Measurements from ENCODE around the gene NPAS3.

The NPAS3 gene

GRCh38 chr14:33700052-33700451 is 761.4 kb downstream of the NPAS3 start:
- Histone ChIP-seq H3K27ac (ENCODE audit: low read length) (no peak overlapping the region), H4K20me1 (ENCODE audit: insufficient read depth, low read length) (no peaks in the 10 kb centered on the region), H3K9me3 (ENCODE audit: insufficient read depth, low read length) (0 out of 2 replicates have a peak, but pooled peaks cover 4% of the 10 kb centered on the region), H3K9ac (ENCODE audit: low read length) (no peak overlapping the region), H3K27me3 (ENCODE audit: low read depth, low read length) (peaks cover 61% of the 10 kb centered on the region), H3K4me3 (ENCODE audit: low read length) (no peak overlapping the region), H3K79me2 (ENCODE audit: low read length) (no peaks in the 10 kb centered on the region), H3K4me2 (ENCODE audit: low read length) (no peak overlapping the region), H2AFZ (ENCODE audit: low read depth, low read length) (no peak overlapping the region), H3K36me3 (replicated peaks; ENCODE audit: low read depth, low read length) (no peaks in the 10 kb centered on the region), H3K4me1 (ENCODE audit: low read length) (peaks cover 13% of the 10 kb centered on the region)
- TF ChIP-seq EZH2phosphoT487 (IDR thresholded peaks at IDR 0.05; ENCODE audit: low read depth) (no peak), CTCF (IDR thresholded peaks at IDR 0.05; ENCODE audit: low read depth, low read length) (no peak)

DNA sequence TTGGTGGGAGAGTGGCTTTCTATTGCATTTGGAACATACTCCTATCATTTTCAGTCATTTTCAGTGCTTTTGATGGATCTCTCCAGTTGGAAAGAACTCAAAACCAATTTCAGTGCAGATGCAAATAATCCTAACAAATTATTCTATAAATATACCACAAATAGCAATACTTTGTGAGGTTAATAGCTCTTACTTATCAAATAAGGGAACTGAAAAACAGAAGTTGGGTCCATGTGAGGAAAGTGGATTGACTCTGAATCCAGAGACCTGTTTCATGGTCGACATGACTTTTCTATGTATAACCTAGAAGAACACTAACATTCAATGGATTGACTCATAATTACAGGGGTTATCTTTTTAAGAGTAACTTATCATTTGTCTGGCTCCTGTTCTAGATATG is 763.6 kb downstream of the NPAS3 start:
- Histone ChIP-seq H2AFZ (ENCODE audit: low read depth, low read length) (no peak overlapping the region), H3K36me3 (replicated peaks; ENCODE audit: low read depth, low read length) (no peaks in the 10 kb centered on the region), H3K79me2 (ENCODE audit: low read length) (no peaks in the 10 kb centered on the region), H3K27ac (ENCODE audit: low read length) (no peak overlapping the region), H3K4me2 (ENCODE audit: low read length) (peak overlapping the region; percentile 30), H4K20me1 (ENCODE audit: insufficient read depth, low read length) (no peaks in the 10 kb centered on the region), H3K4me3 (ENCODE audit: low read length) (no peak overlapping the region), H3K9ac (ENCODE audit: low read length) (no peak overlapping the region), H3K9me3 (ENCODE audit: insufficient read depth, low read length) (0 out of 2 replicates have a peak, but pooled peaks cover 4% of the 10 kb centered on the region), H3K4me1 (ENCODE audit: low read length) (peaks cover 13% of the 10 kb centered on the region), H3K27me3 (ENCODE audit: low read depth, low read length) (peaks cover 65% of the 10 kb centered on the region)
- TF ChIP-seq CTCF (IDR thresholded peaks at IDR 0.05; ENCODE audit: low read depth, low read length) (no peak), EZH2phosphoT487 (IDR thresholded peaks at IDR 0.05; ENCODE audit: low read depth) (no peak)

GRCh38 chr14:33704481-33704880 is 765.8 kb downstream of the NPAS3 start:
- Histone ChIP-seq H3K4me1 (ENCODE audit: low read length) (peaks cover 13% of the 10 kb centered on the region), H3K9me3 (ENCODE audit: insufficient read depth, low read length) (0 out of 2 replicates have a peak, but pooled peaks cover 4% of the 10 kb centered on the region), H3K27me3 (ENCODE audit: low read depth, low read length) (peaks cover 59% of the 10 kb centered on the region), H3K9ac (ENCODE audit: low read length) (no peak overlapping the region), H3K79me2 (ENCODE audit: low read length) (no peaks in the 10 kb centered on the region), H2AFZ (ENCODE audit: low read depth, low read length) (no peak overlapping the region), H3K4me2 (ENCODE audit: low read length) (no peak overlapping the region), H3K36me3 (replicated peaks; ENCODE audit: low read depth, low read length) (no peaks in the 10 kb centered on the region), H3K4me3 (ENCODE audit: low read length) (no peak overlapping the region), H3K27ac (ENCODE audit: low read length) (no peak overlapping the region), H4K20me1 (ENCODE audit: insufficient read depth, low read length) (no peaks in the 10 kb centered on the region)
- TF ChIP-seq EZH2phosphoT487 (IDR thresholded peaks at IDR 0.05; ENCODE audit: low read depth), result no peak
- no peak for TF ChIP-seq CTCF (IDR thresholded peaks at IDR 0.05; ENCODE audit: low read depth, low read length)

DNA sequence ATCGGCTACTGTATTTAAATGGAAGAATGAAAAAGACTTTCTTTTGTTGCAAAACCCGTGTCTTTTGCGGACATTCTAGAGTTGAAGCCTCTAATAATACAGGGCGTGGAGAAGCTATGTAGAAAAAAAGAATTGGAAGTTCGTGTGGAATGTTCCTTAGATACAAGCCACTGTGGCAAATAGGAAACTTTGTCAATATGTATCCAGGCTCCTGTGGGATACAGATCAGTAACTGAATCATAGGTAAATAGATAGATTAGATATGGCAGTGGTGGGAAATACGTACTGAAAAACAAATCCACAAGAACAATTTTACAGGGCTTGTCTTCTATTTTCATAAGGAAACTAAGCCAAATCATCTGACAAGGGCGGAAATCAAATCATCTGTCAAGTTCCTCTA is 766.8 kb downstream of the NPAS3 start:
- Histone ChIP-seq H3K27ac (ENCODE audit: low read length) (no peak overlapping the region), H3K79me2 (ENCODE audit: low read length) (no peaks in the 10 kb centered on the region), H3K4me2 (ENCODE audit: low read length) (no peak overlapping the region), H3K4me1 (ENCODE audit: low read length) (peaks cover 13% of the 10 kb centered on the region), H3K36me3 (replicated peaks; ENCODE audit: low read depth, low read length) (no peaks in the 10 kb centered on the region), H3K9ac (ENCODE audit: low read length) (no peak overlapping the region), H3K27me3 (ENCODE audit: low read depth, low read length) (peaks cover 52% of the 10 kb centered on the region), H3K9me3 (ENCODE audit: insufficient read depth, low read length) (0 out of 2 replicates have a peak, but pooled peaks cover 4% of the 10 kb centered on the region), H2AFZ (ENCODE audit: low read depth, low read length) (no peak overlapping the region), H3K4me3 (ENCODE audit: low read length) (no peak overlapping the region), H4K20me1 (ENCODE audit: insufficient read depth, low read length) (no peaks in the 10 kb centered on the region)
- TF ChIP-seq CTCF (IDR thresholded peaks at IDR 0.05; ENCODE audit: low read depth, low read length) (no peak), EZH2phosphoT487 (IDR thresholded peaks at IDR 0.05; ENCODE audit: low read depth) (no peak)

All from OCI-LY3 (cell line).